GM13976 (cell line): ENCODE data around the gene WAPL.
A peak's percentile ranks its signal among the peaks of the same experiment; 100 is the strongest.
"Not testable (repeated sequence)": the region's sequence is repeated elsewhere in the genome, so short reads cannot be mapped to it uniquely, and the experiment has no call there.

Source experiments
- DNase-seq: peaks from one replicate; pipeline ENCODE4 v3.0.0; 2012; ENCODE audit warnings: low spot score
- CTCF ChIP-seq: IDR thresholded peaks from 2 replicates; pipeline ENCODE4 v1.5.1; 2012; ENCODE audit warnings: borderline replicate concordance, mild to moderate bottlenecking; ENCODE audit not compliant: insufficient read depth; ENCODE audit errors: extremely low read depth, missing control alignments, control extremely low read depth
- in situ Hi-C: fragments of 300-500 bp; cut with MboI; formaldehyde crosslinking; loops from one replicate; pipeline ENCODE4 v1.12.0; 2022; ENCODE audit warnings: low sequenced_read_pairs, mixed read lengths, inconsistent platforms; ENCODE audit not compliant: unreplicated experiment

Gene WAPL

GRCh38 chr10:86521678-86522509, at the start of gene WAPL:
WAPL (minus strand) TSS chr10:86521792; CDS start chr10:86518069, 3,723 bp downstream.
- DNase-seq: peak; percentile 98
- TF ChIP-seq CTCF: no peak
- in situ Hi-C loops: no loop called here

- no peak for TF ChIP-seq CTCF
- in situ Hi-C loops: no loop called here
- no peak for DNase-seq
Observed at GRCh38 chr10:86569335-86569734, 47.7 kb upstream of the WAPL start.

- DNase-seq, in situ Hi-C loops: not testable (repeated sequence)
Observed at GRCh38 chr10:86566518-86566917, 44.9 kb upstream of the WAPL start.

- in situ Hi-C loops, DNase-seq: not testable (repeated sequence)
Observed at GRCh38 chr10:86563338-86563737, 41.7 kb upstream of the WAPL start.

- DNase-seq, in situ Hi-C loops: not testable (repeated sequence)
Observed at GRCh38 chr10:86558695-86559094, 37.1 kb upstream of the WAPL start.

GRCh38 chr10:86556933-86557649, 35.5 kb upstream of the WAPL start:
- in situ Hi-C loops: no loop called here
- TF ChIP-seq CTCF: no peak
- DNase-seq: no peak

GRCh38 chr10:86556532-86556931, 34.9 kb upstream of the WAPL start:
- in situ Hi-C loops: no loop called here
- TF ChIP-seq CTCF: no peak

GRCh38 chr10:86553639-86554038, 32.0 kb upstream of the WAPL start:
- in situ Hi-C loops: no loop called here
- DNase-seq: no peak
- TF ChIP-seq CTCF: no peak

More at GRCh38 chr10:86556532-86556931, 34.9 kb upstream of the WAPL start:
- DNase-seq: no peak
